Measurements from ENCODE around the gene MUC3A. TPM values are rescaled to one million over a fixed set of nuclear protein-coding genes. Genes with fewer than 3 reads are reported as not detected.

The MUC3A gene
- total RNA-seq, 3 donors from 2014 or later (not counting 1 experiment from before 2014, with no cell fraction given): 0.24 TPM; not detected in 2

DNA sequence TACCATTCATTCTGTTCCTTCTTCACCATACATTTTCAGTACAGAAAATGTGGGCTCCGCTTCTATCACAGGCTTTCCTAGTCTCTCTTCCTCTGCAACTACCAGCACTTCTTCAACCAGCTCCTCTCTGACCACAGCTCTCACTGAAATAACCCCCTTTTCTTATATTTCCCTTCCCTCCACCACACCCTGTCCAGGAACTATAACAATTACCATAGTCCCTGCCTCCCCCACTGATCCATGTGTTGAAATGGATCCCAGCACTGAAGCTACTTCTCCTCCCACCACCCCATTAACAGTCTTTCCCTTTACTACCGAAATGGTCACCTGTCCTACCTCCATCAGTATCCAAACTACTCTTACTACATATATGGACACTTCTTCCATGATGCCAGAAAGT lies 10.6 kb downstream of the MUC3A start:
- no peaks in the 10 kb centered on the region for H3K36me3 Mint-ChIP-seq
- Histone ChIP-seq H3K9me3 (ENCODE audit: control insufficient read depth, insufficient read depth, low read length) (no peaks in the 10 kb centered on the region), H3K4me1 (ENCODE audit: control insufficient read depth, insufficient read depth, low read length) (no peaks in the 10 kb centered on the region), H3K4me3 (ENCODE audit: low read length) (no peak overlapping the region), H3K27ac (ENCODE audit: low read length) (no peak overlapping the region), H3K27me3 (ENCODE audit: control insufficient read depth, insufficient read depth, low read length) (peaks cover 8% of the 10 kb centered on the region), H3K36me3 (ENCODE audit: control insufficient read depth, insufficient read depth, low read length) (no peaks in the 10 kb centered on the region)
- H3K4me1 Mint-ChIP-seq: no peaks in the 10 kb centered on the region
- no peak for TF ChIP-seq CTCF (IDR thresholded peaks at IDR 0.05)
- ATAC-seq (no peak), DNase-seq (no peak)
- intact Hi-C loops (cut with micrococcal nuclease): no loop called here
- peaks cover 7 to 12% of the 10 kb centered on the region in 2 donors for H3K27me3 Mint-ChIP-seq (ENCODE audit: low read depth in 2 of 2)
- H3K27ac Mint-ChIP-seq: no peak overlapping the region
- WGBS (ENCODE audit: insufficient coverage): 57% methylated on average over 2 of the region's 2 CpGs
- no peaks in the 10 kb centered on the region for H3K9me3 Mint-ChIP-seq
- H3K4me3 Mint-ChIP-seq: no peak overlapping the region

- Histone ChIP-seq H3K4me3 (ENCODE audit: low read length) (no peak overlapping the region), H3K9me3 (ENCODE audit: control insufficient read depth, insufficient read depth, low read length) (no peaks in the 10 kb centered on the region), H3K4me1 (ENCODE audit: control insufficient read depth, insufficient read depth, low read length) (peaks cover 17% of the 10 kb centered on the region), H3K27me3 (ENCODE audit: control insufficient read depth, insufficient read depth, low read length) (peaks cover 27% of the 10 kb centered on the region), H3K27ac (ENCODE audit: low read length) (no peak overlapping the region), H3K36me3 (ENCODE audit: control insufficient read depth, insufficient read depth, low read length) (no peaks in the 10 kb centered on the region)
- H3K27me3 Mint-ChIP-seq (ENCODE audit: low read depth in 2 of 2): peaks cover 25 to 28% of the 10 kb centered on the region in 2 donors
- no peak overlapping the region for H3K4me3 Mint-ChIP-seq
- no peaks in the 10 kb centered on the region for H3K9me3 Mint-ChIP-seq
- intact Hi-C loops (cut with micrococcal nuclease): no loop called here
- no peaks in the 10 kb centered on the region for H3K36me3 Mint-ChIP-seq
- peaks cover 8 to 19% of the 10 kb centered on the region in 2 donors for H3K4me1 Mint-ChIP-seq
- 79% methylated on average over 3 of the region's 3 CpGs for WGBS (ENCODE audit: insufficient coverage)
- no peak for TF ChIP-seq CTCF (IDR thresholded peaks at IDR 0.05)
- ATAC-seq: no peak
- no peak for DNase-seq
- no peak overlapping the region for H3K27ac Mint-ChIP-seq
Observed at GRCh38 chr7:100962537-100962936, 13.2 kb downstream of the MUC3A start.

DNA sequence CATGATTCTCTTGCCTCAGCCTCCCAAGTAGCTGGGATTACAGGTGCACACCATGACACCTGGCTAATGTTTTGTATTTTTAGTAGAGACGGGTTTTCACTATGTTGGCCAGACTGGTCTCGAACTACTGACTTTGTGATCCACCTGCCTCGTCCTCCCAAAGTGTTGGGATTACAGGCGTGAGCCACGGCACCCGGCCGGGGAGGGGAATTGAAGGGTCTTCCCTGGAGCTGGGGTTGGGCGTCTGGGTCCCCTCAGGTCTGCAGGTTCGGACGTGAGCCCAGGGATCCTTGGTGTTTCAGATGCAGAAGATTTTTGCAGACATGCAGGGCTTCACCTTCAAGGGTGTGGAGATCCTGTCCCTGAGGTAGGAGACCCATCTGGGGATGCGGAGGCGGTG lies 14.1 kb downstream of the MUC3A start:
- H3K27ac Mint-ChIP-seq: no peak overlapping the region
- intact Hi-C loops (cut with micrococcal nuclease): no loop called here

More for the DNA sequence above, 14.1 kb downstream of the MUC3A start:
- peaks cover 27% of the 10 kb centered on the region for H3K27me3 ChIP-seq (ENCODE audit: control insufficient read depth, insufficient read depth, low read length)
- Mint-ChIP-seq H3K9me3 (no peaks in the 10 kb centered on the region), H3K4me1 (peaks cover 8 to 22% of the 10 kb centered on the region in 2 donors), H3K4me3 (no peak overlapping the region), H3K27me3 (ENCODE audit: low read depth in 2 of 2) (peaks cover 33 to 34% of the 10 kb centered on the region in 2 donors), H3K36me3 (no peaks in the 10 kb centered on the region)
- H3K27ac ChIP-seq (ENCODE audit: low read length): no peak overlapping the region
- H3K4me1 ChIP-seq (ENCODE audit: control insufficient read depth, insufficient read depth, low read length): peaks cover 17% of the 10 kb centered on the region
- ATAC-seq: no peak
- no peaks in the 10 kb centered on the region for H3K36me3 ChIP-seq (ENCODE audit: control insufficient read depth, insufficient read depth, low read length)
- H3K4me3 ChIP-seq (ENCODE audit: low read length): no peak overlapping the region
- no peaks in the 10 kb centered on the region for H3K9me3 ChIP-seq (ENCODE audit: control insufficient read depth, insufficient read depth, low read length)
- no peak for TF ChIP-seq CTCF (IDR thresholded peaks at IDR 0.05)
- DNase-seq: no peak
- 79% methylated on average over 10 of the region's 12 CpGs for WGBS (ENCODE audit: insufficient coverage)

Measured in natural killer cell (primary cell).